Measurements from ENCODE around the gene ADGRG4.
"Not testable (repeated sequence)": the region's sequence is repeated elsewhere in the genome, so short reads cannot be mapped to it uniquely, and the experiment has no call there.

The ADGRG4 gene

GRCh38 chrX:136395271-136395670 lies 94.5 kb downstream of the ADGRG4 start:
- no peak for DNase-seq

DNA sequence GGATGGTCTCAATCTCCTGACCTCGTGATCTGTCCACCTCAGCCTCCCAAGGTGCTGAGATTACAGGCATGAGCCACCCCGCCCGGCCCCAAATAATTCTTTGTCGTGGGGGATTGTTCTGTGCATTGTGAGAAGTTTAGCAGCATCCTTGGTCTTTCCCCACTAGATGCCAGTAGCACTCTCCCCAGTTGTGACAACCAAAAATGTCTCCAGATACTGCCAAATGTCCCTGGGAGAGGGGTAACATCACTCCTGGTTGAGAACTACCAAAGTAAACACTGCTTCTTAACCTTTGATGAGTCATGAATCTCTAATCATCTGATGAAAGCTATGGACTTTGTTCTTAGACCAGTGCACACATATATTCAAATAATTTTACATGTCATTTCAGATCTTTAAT lies 96.2 kb downstream of the ADGRG4 start:
- no peak for DNase-seq

- DNase-seq = no peak
Measured at GRCh38 chrX:136405126-136405525, 104.4 kb downstream of the ADGRG4 start.

DNA sequence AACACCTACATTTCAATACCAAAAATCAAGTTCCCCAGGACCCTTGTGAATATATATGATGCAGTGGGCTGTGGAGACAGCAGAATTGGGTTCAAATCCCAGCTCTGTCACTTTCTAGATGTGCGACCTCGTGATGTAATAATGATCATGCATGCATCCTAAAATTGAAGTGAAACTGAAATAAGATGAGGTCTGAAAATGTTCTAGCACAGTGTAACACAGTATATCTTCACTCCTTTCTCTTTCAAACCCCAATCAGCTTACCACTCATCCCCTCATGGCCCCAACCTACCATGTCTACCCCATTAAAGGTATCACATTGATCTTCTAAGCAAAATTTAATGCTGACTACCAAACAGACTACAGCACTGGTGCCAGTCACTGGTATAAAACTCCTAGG lies 117.0 kb downstream of the ADGRG4 start:
- no peak for DNase-seq

DNA sequence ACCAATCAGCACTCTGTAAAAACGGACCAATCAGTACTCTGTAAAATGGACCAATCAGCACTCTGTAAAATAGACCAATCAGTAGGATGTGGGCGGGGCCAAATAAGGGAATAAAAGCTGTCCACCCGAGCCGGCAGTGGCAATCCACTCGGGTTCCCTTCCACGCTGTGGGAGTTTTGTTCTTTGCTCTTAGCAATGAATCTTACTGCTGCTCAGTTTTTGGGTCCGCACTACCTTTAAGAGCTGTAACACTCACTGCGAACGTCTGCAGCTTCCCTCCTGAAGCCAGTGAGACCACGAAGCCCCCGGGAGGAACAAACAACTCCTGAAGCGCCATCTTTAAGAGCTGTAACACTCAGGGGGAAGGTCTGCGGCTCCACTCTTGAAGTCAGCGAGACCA lies 120.6 kb downstream of the ADGRG4 start:
- no peak for DNase-seq

GRCh38 chrX:136423724-136424123 lies 123.0 kb downstream of the ADGRG4 start:
- no peak for DNase-seq

DNA sequence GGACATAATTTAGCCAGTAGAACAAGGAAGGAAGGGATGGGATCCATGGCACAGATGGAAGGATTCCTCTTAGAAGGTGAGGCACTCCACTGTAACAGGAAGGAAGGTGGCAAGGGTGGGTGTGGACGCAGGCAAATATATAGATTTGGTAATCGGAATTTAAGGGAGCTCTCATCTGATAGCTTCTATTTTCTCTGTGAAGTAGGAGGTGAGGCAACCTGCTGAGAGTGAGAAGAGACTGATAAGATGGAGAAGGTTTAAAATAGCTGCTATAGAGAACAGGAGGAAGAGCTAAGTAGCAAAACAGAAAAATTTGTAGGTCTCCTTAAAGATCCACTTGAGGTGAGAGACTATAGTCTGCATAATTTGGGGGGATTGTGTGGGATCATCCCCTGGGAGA lies 125.2 kb downstream of the ADGRG4 start:
- no peak for DNase-seq

DNA sequence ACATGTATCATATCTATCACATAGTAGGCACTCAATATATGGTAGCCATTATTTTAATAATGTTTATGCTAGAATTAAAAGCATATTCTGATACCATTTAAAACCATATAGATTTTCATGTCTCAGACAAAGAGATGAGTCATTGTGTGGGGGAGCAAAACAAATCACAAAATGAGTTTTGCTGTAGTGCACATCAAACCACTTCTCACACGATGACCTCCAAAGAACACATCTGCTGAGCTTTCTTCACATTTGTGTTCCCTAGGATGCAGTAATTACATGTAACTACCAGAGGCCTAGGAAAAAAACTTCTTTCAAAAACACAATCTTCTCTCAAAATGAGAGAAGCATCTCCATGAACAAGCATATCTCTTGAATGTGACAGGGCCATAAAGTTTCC lies 130.9 kb downstream of the ADGRG4 start:
- DNase-seq = no peak

GRCh38 chrX:136437774-136438173 lies 137.0 kb downstream of the ADGRG4 start:
- no peak for DNase-seq

GRCh38 chrX:136438192-136438591 lies 137.4 kb downstream of the ADGRG4 start:
- no peak for DNase-seq

DNA sequence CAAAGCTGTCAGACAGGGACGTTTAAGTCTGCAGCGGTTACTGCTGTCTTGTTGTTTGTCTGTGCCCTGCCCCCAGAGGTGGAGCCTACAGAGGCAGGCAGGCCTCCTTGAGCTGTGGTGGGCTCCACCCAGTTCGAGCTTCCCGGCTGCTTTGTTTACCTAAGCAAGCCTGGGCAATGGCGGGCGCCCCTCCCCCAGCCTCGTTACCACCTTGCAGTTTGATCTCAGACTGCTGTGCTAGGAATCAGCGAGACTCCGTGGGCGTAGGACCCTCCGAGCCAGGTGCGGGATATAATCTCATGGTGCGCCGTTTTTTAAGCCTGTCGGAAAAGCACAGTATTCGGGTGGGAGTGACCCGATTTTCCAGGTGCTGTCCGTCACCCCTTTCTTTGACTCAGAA lies 144.9 kb downstream of the ADGRG4 start:
- DNase-seq = not testable (repeated sequence)

DNA sequence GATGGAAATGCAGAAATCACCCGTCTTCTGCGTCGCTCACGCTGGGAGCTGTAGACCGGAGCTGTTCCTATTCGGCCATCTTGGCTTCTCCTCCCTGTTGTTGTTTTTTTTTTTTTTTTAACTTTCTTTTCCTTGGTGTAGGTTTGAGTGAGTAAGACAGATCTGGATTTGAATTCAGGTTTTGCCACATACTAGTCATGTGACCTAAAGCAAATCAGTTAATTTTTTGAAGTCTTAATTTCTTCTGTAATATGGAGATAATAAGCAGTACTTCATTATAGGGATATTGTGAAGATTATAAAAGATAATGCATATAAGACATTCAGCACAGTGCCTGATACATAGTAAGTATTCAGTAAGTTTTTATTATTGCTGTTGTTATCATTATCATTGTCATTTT lies 145.4 kb downstream of the ADGRG4 start:
- DNase-seq = no peak

- no peak for DNase-seq
Measured at GRCh38 chrX:136447308-136447707, 146.5 kb downstream of the ADGRG4 start.

DNA sequence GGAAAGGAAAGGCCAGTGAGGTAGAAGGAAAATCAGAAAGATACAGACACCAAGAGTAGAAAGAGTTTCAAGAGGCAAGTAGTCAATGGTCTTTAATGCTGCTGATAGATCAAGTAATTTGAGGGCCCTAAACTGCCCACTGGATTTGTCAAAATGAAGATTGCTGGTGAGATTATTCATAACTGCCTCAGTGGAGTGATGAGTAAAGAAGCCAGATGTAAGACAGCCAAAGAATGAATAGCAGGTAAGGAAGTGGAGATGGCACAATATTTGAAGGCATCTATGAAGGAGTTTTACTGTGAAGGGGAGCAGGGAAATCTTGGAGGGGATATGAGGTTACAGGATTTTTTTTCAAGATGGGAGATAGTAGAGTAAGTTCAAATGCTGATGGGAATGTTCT lies 147.2 kb downstream of the ADGRG4 start:
- no peak for DNase-seq

DNA sequence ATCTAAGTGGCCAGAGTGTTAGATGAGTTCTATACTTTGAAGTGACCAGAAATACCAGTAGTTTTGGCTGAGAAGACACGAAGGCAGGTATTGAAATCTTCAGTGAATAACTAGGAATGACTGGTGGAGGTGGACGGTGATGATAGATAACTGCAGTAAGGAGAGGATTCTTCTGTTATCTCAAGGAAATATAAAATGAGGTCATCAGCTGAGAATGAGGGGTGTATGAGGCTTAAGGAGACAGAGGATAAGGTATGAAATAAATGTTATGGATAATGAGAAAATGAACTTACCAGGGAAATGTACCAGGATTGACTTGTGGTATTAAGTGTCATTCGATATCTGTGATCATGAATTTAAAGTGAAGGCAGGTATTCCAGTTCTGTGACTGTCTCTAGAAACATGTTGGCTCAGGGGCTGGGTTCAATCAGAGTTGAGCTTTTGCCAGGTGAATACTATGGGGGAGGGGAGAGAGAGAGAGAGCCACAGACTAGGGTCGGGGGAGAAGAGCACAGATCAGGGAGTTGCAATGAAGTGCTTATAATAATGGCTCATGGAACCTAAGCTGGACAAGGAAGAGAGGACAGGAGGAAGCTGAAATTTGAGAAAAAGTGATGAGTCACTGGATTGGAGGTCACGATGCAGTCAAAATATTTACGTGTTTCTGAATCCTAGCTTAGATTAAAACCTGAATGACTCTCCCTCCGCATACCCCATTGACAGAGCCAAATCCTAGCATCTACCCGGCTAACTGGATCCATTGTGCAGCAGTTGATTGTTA lies 149.5 kb downstream of the ADGRG4 start:
- DNase-seq = peak; percentile 14

- DNase-seq = no peak
Measured at GRCh38 chrX:136452614-136453013, 151.9 kb downstream of the ADGRG4 start.

DNA sequence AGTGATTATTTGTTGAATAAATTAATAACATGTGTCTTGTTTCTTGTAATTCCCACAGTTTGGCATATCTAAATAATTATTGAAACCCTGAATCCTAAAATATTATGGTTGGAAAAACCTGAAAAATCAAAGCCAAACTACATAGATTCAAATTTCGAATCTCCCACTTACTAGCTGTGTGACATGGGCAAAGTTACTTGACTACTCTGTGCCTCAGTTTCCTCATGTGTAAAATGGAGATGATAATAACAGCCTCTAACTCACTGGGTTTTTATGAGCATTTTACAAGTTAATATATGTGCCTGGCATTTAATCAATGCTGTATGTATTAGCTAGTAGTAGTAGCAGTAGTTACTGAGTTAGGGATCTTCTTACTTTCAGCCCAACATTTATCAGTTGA lies 152.4 kb downstream of the ADGRG4 start:
- DNase-seq = no peak

DNA sequence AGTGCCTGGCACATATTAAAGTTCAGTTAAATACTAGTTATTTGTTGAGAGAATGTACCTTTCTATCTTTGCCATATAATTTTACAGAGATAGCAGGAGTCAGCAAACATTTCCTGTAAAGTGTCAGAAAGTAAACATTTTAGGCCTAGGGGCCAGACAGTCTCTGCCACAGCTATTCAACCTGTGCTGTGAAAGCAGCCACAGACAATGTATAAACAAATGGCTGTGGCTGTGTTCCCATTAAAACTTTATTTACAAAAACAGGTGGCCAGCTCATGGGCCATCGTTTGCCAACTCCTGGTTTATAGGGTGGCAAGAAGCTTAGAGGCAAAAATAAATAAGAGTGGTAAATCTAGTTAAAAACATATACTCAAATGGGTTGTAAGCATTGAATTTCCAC lies 153.0 kb downstream of the ADGRG4 start:
- peak; percentile 38 for DNase-seq

GRCh38 chrX:136456133-136456532 lies 155.4 kb downstream of the ADGRG4 start:
- DNase-seq = no peak

DNA sequence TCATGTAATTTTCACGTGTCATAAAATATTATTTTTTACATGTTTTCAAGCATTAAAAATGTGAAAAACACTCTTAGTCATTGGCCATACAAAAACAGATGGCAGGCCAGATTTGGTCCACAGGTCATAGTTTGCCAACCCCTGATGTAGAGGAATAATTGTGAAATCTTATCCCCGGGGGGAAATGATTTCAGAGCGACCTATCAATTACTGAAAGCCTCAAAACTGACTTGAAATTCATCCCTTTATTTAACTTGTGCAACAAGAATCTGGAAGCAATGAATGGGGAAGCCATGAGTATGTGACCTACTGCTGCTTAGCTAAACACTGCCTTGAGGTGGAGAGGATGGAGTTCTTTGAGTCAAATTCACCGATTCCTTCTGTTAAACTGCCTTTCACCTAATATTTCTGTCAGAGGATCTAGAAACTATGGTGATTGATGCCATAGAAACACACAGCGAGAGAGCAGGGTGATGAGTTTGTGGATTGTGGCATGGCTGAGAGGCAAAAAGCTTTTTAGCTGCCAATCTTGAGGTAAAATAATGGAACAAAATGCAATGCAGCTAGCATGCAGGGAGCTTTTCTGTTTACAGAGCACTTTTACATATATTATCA lies 156.6 kb downstream of the ADGRG4 start:
- DNase-seq = no peak

- no peak for DNase-seq
Measured at GRCh38 chrX:136464589-136464988, 163.8 kb downstream of the ADGRG4 start.

All from NCI-H2029 (cell line).